Gastrocnemius medialis (tissue), 4 donors: ENCODE results near the gene LHFPL2.

Experiments used
- POLR2A ChIP-seq, 2 donors: fragments of 450-650 bp; IDR thresholded peaks; one replicate each; pipeline ENCODE4 v1.6.1; 2017; ENCODE audit warnings: antibody characterized with exemption in 2 of 2, mild to moderate bottlenecking in 2 of 2, moderate library complexity in 2 of 2
- TF ChIP-seq, protein P1 (sequence below), 5 experiments: fragments of 450-650 bp in 3 of 5; fragments of 200-600 bp in 2 of 5; sonication (generic) in 2 of 5; IDR thresholded peaks in 4 of 5; conservative IDR thresholded peaks in 1 of 5; 1 replicate in 4 of 5; 2 replicates in 1 of 5; pipeline ENCODE4 v1.5.1; 2016 to 2019; ENCODE audit warnings: antibody characterized with exemption in 5 of 5, mild to moderate bottlenecking in 3 of 5, moderate library complexity in 3 of 5

DNA sequence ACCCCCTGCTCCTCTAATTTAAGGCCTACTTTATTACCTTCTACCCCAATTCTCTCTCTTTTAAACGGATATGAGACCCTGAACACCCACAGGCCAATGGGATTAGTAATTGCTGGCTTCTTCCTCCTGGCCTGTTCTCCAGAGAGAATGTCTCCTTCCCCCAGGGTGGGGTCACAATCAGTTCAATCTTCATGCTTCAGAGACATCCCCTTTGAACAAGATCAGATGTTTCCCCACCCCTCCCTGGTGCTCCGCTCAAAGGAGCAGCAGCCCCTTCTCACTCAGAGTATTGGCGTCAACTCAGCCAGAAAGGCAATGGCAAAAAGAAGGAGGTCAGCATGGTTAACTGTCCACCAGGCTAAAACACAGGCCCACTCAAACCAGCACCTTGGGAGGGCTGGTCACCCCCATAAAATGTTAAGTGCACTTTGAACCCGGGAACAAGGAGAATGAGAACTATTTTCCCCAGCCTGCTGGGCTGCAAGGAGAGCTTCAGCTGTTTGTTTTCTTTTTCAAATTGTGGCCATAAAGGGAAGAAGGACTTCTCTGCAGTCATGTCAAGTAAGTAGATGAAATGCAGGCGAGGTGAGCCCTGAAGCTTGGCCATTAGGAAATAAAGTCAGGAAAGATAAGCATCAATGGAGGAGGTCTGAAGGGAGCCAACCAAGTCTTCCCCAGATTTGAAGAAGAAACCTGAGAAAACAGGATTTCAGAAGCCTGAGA, 20.1 kb downstream of the LHFPL2 start:
- TF ChIP-seq, protein P1, sequence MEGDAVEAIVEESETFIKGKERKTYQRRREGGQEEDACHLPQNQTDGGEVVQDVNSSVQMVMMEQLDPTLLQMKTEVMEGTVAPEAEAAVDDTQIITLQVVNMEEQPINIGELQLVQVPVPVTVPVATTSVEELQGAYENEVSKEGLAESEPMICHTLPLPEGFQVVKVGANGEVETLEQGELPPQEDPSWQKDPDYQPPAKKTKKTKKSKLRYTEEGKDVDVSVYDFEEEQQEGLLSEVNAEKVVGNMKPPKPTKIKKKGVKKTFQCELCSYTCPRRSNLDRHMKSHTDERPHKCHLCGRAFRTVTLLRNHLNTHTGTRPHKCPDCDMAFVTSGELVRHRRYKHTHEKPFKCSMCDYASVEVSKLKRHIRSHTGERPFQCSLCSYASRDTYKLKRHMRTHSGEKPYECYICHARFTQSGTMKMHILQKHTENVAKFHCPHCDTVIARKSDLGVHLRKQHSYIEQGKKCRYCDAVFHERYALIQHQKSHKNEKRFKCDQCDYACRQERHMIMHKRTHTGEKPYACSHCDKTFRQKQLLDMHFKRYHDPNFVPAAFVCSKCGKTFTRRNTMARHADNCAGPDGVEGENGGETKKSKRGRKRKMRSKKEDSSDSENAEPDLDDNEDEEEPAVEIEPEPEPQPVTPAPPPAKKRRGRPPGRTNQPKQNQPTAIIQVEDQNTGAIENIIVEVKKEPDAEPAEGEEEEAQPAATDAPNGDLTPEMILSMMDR (IDR thresholded peaks at IDR 0.05 in 4 of 5, conservative IDR thresholded peaks at IDR 0.05 in 1 of 5): no peak
- TF ChIP-seq POLR2A (IDR thresholded peaks at IDR 0.05): no peak
